ENCODE measurements around the gene PTPN14. TPM values are rescaled to one million over a fixed set of nuclear protein-coding genes. Genes with fewer than 3 reads are reported as not detected.
"Not testable (repeated sequence)": the region's sequence is repeated elsewhere in the genome, so short reads cannot be mapped to it uniquely, and the experiment has no call there.

The PTPN14 gene
- total and polyA plus RNA-seq, 5 donors from 2014 or later, result 0.02 to 0.10 (median 0.06) TPM; not detected in 2

- no peaks in the 10 kb centered on the region for H3K4me1 ChIP-seq (ENCODE audit: control insufficient read depth, insufficient read depth, low read length, poor library complexity, severe bottlenecking)
- peak in 1 of 3 donors; percentile 34 for DNase-seq
- H3K4me1 Mint-ChIP-seq, result no peaks in the 10 kb centered on the region
- no peaks in the 10 kb centered on the region for H3K36me3 Mint-ChIP-seq
- H3K27me3 Mint-ChIP-seq, result peaks cover 28% of the 10 kb centered on the region
- H3K36me3 ChIP-seq (ENCODE audit: control insufficient read depth, insufficient read depth, low read length), result no peaks in the 10 kb centered on the region
- no peak overlapping the region for H3K27ac Mint-ChIP-seq
- no peak overlapping the region for H3K4me3 Mint-ChIP-seq
- no peaks in the 10 kb centered on the region for H3K9me3 Mint-ChIP-seq
- ATAC-seq (ENCODE audit: low read depth in 2 of 2), result peak in 1 of 2 donors; percentile 53
- H3K9me3 ChIP-seq (ENCODE audit: control insufficient read depth in 2 of 2, low read length in 2 of 2), result no peaks in the 10 kb centered on the region
- no peak overlapping the region for H3K4me3 ChIP-seq (ENCODE audit: low read depth, low read length)
- H3K27ac ChIP-seq (ENCODE audit: insufficient read depth, low read length, poor library complexity, severe bottlenecking), result no peak overlapping the region
- H3K27me3 ChIP-seq (ENCODE audit: control insufficient read depth, insufficient read depth, low read length), result peaks cover 8% of the 10 kb centered on the region
Measured at GRCh38 chr1:214584805-214585766, 33.7 kb upstream of the PTPN14 start.

GRCh38 chr1:214583824-214584554, 32.6 kb upstream of the PTPN14 start:
- Histone ChIP-seq H3K9me3 (ENCODE audit: control insufficient read depth in 2 of 2, low read length in 2 of 2) (no peaks in the 10 kb centered on the region), H3K36me3 (ENCODE audit: control insufficient read depth, insufficient read depth, low read length) (no peaks in the 10 kb centered on the region), H3K4me1 (ENCODE audit: control insufficient read depth, insufficient read depth, low read length, poor library complexity, severe bottlenecking) (no peaks in the 10 kb centered on the region), H3K4me3 (ENCODE audit: low read depth, low read length) (no peak overlapping the region), H3K27me3 (ENCODE audit: control insufficient read depth, insufficient read depth, low read length) (peaks cover 8% of the 10 kb centered on the region), H3K27ac (ENCODE audit: insufficient read depth, low read length, poor library complexity, severe bottlenecking) (no peak overlapping the region)
- DNase-seq, result no peak
- Mint-ChIP-seq H3K27me3 (peaks cover 19% of the 10 kb centered on the region), H3K27ac (no peak overlapping the region), H3K4me3 (no peak overlapping the region), H3K4me1 (no peaks in the 10 kb centered on the region), H3K9me3 (no peaks in the 10 kb centered on the region), H3K36me3 (no peaks in the 10 kb centered on the region)
- no peak for ATAC-seq (ENCODE audit: low read depth in 2 of 2)

DNA sequence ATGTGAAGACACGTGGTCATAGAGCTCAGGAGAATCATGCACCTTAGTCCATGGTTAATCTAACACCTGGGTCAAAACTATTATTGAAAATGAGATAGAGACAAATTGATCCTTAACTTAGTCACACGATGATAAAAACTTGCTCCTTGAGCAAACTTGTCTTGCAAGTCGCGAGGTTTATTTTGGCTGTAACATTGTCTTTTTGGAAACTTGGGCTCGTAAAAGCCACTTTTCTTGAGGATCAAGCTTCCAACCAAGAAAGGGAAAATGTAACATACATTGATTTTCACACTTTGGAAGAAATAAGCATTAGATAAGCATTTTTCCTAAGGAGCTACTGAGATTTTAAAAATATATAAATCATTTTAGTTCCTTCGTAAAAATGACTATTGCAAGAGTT, 31.7 kb upstream of the PTPN14 start:
- H3K4me3 ChIP-seq (ENCODE audit: low read depth, low read length), result no peak overlapping the region
- Mint-ChIP-seq H3K9me3 (peaks cover 0 to under 1% (median under 1%) of the 10 kb centered on the region in 7 donors), H3K27ac (no peak overlapping the region), H3K27me3 (peaks cover 18% of the 10 kb centered on the region), H3K4me3 (no peak overlapping the region), H3K36me3 (no peaks in the 10 kb centered on the region), H3K4me1 (no peaks in the 10 kb centered on the region)
- H3K27ac ChIP-seq (ENCODE audit: insufficient read depth, low read length, poor library complexity, severe bottlenecking), result no peak overlapping the region
- H3K4me1 ChIP-seq (ENCODE audit: control insufficient read depth, insufficient read depth, low read length, poor library complexity, severe bottlenecking), result no peaks in the 10 kb centered on the region
- no peaks in the 10 kb centered on the region for H3K9me3 ChIP-seq (ENCODE audit: control insufficient read depth in 2 of 2, low read length in 2 of 2)
- ATAC-seq (ENCODE audit: low read depth in 2 of 2), result no peak
- H3K27me3 ChIP-seq (ENCODE audit: control insufficient read depth, insufficient read depth, low read length), result peaks cover 8% of the 10 kb centered on the region
- DNase-seq, result no peak
- H3K36me3 ChIP-seq (ENCODE audit: control insufficient read depth, insufficient read depth, low read length), result no peaks in the 10 kb centered on the region

GRCh38 chr1:214582289-214582891, 31.0 kb upstream of the PTPN14 start:
- Histone ChIP-seq H3K4me1 (ENCODE audit: control insufficient read depth, insufficient read depth, low read length, poor library complexity, severe bottlenecking) (no peaks in the 10 kb centered on the region), H3K36me3 (ENCODE audit: control insufficient read depth, insufficient read depth, low read length) (no peaks in the 10 kb centered on the region), H3K27ac (ENCODE audit: insufficient read depth, low read length, poor library complexity, severe bottlenecking) (no peak overlapping the region), H3K27me3 (ENCODE audit: control insufficient read depth, insufficient read depth, low read length) (peaks cover 8% of the 10 kb centered on the region), H3K9me3 (ENCODE audit: control insufficient read depth in 2 of 2, low read length in 2 of 2) (no peaks in the 10 kb centered on the region), H3K4me3 (ENCODE audit: low read depth, low read length) (no peak overlapping the region)
- DNase-seq (no peak), ATAC-seq (ENCODE audit: low read depth in 2 of 2) (no peak)
- Mint-ChIP-seq H3K27ac (no peak overlapping the region), H3K4me1 (no peaks in the 10 kb centered on the region), H3K27me3 (peaks cover 18% of the 10 kb centered on the region), H3K9me3 (peaks cover 0 to 5% (median 2%) of the 10 kb centered on the region in 7 donors), H3K36me3 (no peaks in the 10 kb centered on the region), H3K4me3 (no peak overlapping the region)

DNA sequence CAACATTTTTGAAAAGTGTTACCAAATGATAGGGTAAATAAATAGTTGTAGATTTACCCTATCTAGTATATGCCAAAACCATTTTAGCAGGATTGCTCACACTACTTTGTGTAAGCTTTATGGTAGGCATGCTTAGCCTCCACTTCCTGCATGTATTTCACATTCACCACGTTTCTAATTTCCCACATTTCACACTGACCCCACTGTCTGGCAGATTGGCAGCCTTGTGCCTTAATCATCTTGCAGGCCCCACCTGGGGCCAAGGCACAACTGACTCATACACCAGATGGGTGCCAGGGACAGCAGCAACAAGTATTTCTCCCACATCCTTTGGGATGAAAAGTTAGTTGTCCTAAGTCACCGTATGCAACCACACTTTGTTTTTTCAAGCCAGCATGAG, 30.4 kb upstream of the PTPN14 start:
- H3K36me3 Mint-ChIP-seq, result no peaks in the 10 kb centered on the region
- H3K4me1 Mint-ChIP-seq, result no peaks in the 10 kb centered on the region

GRCh38 chr1:214579183-214579582, 27.8 kb upstream of the PTPN14 start:
- no peaks in the 10 kb centered on the region for H3K36me3 Mint-ChIP-seq
- no peaks in the 10 kb centered on the region for H3K4me1 Mint-ChIP-seq
- Histone ChIP-seq H3K27ac (ENCODE audit: insufficient read depth, low read length, poor library complexity, severe bottlenecking) (no peak overlapping the region), H3K4me1 (ENCODE audit: control insufficient read depth, insufficient read depth, low read length, poor library complexity, severe bottlenecking) (no peaks in the 10 kb centered on the region), H3K4me3 (ENCODE audit: low read depth, low read length) (no peak overlapping the region), H3K27me3 (ENCODE audit: control insufficient read depth, insufficient read depth, low read length) (peaks cover 5% of the 10 kb centered on the region), H3K9me3 (ENCODE audit: control insufficient read depth in 2 of 2, low read length in 2 of 2) (peaks cover 11 to 15% of the 10 kb centered on the region in 2 experiments), H3K36me3 (ENCODE audit: control insufficient read depth, insufficient read depth, low read length) (no peaks in the 10 kb centered on the region)
- peaks cover 0 to 28% (median 5%) of the 10 kb centered on the region in 7 donors for H3K9me3 Mint-ChIP-seq
- no peak overlapping the region for H3K4me3 Mint-ChIP-seq
- ATAC-seq (ENCODE audit: low read depth in 2 of 2) (no peak), DNase-seq (no peak)
- no peak overlapping the region for H3K27ac Mint-ChIP-seq
- peaks cover 11% of the 10 kb centered on the region for H3K27me3 Mint-ChIP-seq

More for the DNA sequence above, 30.4 kb upstream of the PTPN14 start:
- peaks cover 3 to 4% of the 10 kb centered on the region in 2 experiments for H3K9me3 ChIP-seq (ENCODE audit: control insufficient read depth in 2 of 2, low read length in 2 of 2)
- no peaks in the 10 kb centered on the region for H3K4me1 ChIP-seq (ENCODE audit: control insufficient read depth, insufficient read depth, low read length, poor library complexity, severe bottlenecking)
- Mint-ChIP-seq H3K27me3 (peaks cover 18% of the 10 kb centered on the region), H3K9me3 (peaks cover 0 to 10% (median 2%) of the 10 kb centered on the region in 7 donors), H3K4me3 (no peak overlapping the region), H3K27ac (no peak overlapping the region)
- no peak overlapping the region for H3K27ac ChIP-seq (ENCODE audit: insufficient read depth, low read length, poor library complexity, severe bottlenecking)
- DNase-seq, result no peak
- no peak overlapping the region for H3K4me3 ChIP-seq (ENCODE audit: low read depth, low read length)
- H3K36me3 ChIP-seq (ENCODE audit: control insufficient read depth, insufficient read depth, low read length), result no peaks in the 10 kb centered on the region
- peaks cover 8% of the 10 kb centered on the region for H3K27me3 ChIP-seq (ENCODE audit: control insufficient read depth, insufficient read depth, low read length)
- no peak for ATAC-seq (ENCODE audit: low read depth in 2 of 2)

DNA sequence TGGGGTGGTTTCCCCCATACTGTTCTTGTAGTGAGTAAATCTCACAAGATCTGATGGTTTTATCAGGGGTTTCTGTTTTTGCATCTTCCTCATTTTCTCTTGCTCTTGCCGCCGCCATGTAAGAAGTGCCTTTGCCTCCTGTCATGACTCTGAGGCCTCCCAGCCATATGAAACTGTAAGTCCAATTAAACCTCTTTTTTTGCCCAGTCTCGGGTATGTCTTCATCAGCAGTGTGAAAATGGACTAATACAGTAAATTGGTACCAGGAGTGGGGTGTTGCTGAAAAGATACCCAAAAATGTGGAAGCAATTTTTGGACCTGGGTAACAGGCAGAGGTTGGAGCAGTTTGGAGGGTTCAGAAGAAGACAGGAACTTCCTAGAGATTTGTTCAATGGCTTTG, 24.7 kb upstream of the PTPN14 start:
- H3K4me1 ChIP-seq (ENCODE audit: control insufficient read depth, insufficient read depth, low read length, poor library complexity, severe bottlenecking); DNase-seq; H3K36me3 ChIP-seq (ENCODE audit: control insufficient read depth, insufficient read depth, low read length); H3K27me3 Mint-ChIP-seq; H3K36me3 Mint-ChIP-seq; H3K27me3 ChIP-seq (ENCODE audit: control insufficient read depth, insufficient read depth, low read length); H3K27ac Mint-ChIP-seq; H3K4me1 Mint-ChIP-seq; H3K4me3 Mint-ChIP-seq; ATAC-seq (ENCODE audit: low read depth in 2 of 2); H3K4me3 ChIP-seq (ENCODE audit: low read depth, low read length); H3K27ac ChIP-seq (ENCODE audit: insufficient read depth, low read length, poor library complexity, severe bottlenecking): not testable (repeated sequence)
- peaks cover 0 to 28% (median 7%) of the 10 kb centered on the region in 7 donors for H3K9me3 Mint-ChIP-seq
- H3K9me3 ChIP-seq (ENCODE audit: control insufficient read depth in 2 of 2, low read length in 2 of 2), result peaks cover 11 to 15% of the 10 kb centered on the region in 2 experiments
